ENCODE results near the gene E2F2. TPM values are rescaled to one million over a fixed set of nuclear protein-coding genes. Genes with fewer than 3 reads are reported as not detected.

The E2F2 gene
- total RNA-seq, 1 donor from 2014 or later: 0.15 TPM

GRCh38 chr1:23546897-23547584 lies 16.0 kb upstream of the E2F2 start:
- DNase-seq (ENCODE audit: low read depth): no peak

GRCh38 chr1:23545851-23546250 lies 14.8 kb upstream of the E2F2 start:
- DNase-seq (ENCODE audit: low read depth): no peak

GRCh38 chr1:23544444-23545389 lies 13.7 kb upstream of the E2F2 start:
- peak; percentile 74 for DNase-seq (ENCODE audit: low read depth)

GRCh38 chr1:23543707-23544443 lies 12.8 kb upstream of the E2F2 start:
- no peak for DNase-seq (ENCODE audit: low read depth)

- peak; percentile 34 for DNase-seq (ENCODE audit: low read depth)
Measured at GRCh38 chr1:23542940-23543339, 11.9 kb upstream of the E2F2 start.

- peak; percentile 80 for DNase-seq (ENCODE audit: low read depth)
Measured at GRCh38 chr1:23539698-23540266, 8.7 kb upstream of the E2F2 start.

GRCh38 chr1:23537296-23537973 lies 6.4 kb upstream of the E2F2 start:
- DNase-seq (ENCODE audit: low read depth): no peak

- DNase-seq (ENCODE audit: low read depth): no peak
Measured at GRCh38 chr1:23533246-23534023, 2.4 kb upstream of the E2F2 start.

- no peak for DNase-seq (ENCODE audit: low read depth)
Measured at GRCh38 chr1:23531562-23532094, 595 bp upstream of the E2F2 start.

GRCh38 chr1:23530087-23530746 lies 816 bp downstream of the E2F2 start:
- no peak for DNase-seq (ENCODE audit: low read depth)

GRCh38 chr1:23529146-23530086 lies 1.6 kb downstream of the E2F2 start:
- no peak for DNase-seq (ENCODE audit: low read depth)

- peak; percentile 78 for DNase-seq (ENCODE audit: low read depth)
Measured at GRCh38 chr1:23528250-23528978, 2.6 kb downstream of the E2F2 start.

GRCh38 chr1:23527900-23528249 lies 3.2 kb downstream of the E2F2 start:
- DNase-seq (ENCODE audit: low read depth): no peak

GRCh38 chr1:23527366-23527765 lies 3.7 kb downstream of the E2F2 start:
- no peak for DNase-seq (ENCODE audit: low read depth)

GRCh38 chr1:23526329-23527041 lies 4.5 kb downstream of the E2F2 start:
- DNase-seq (ENCODE audit: low read depth): no peak

GRCh38 chr1:23525558-23526250 lies 5.3 kb downstream of the E2F2 start:
- DNase-seq (ENCODE audit: low read depth): no peak

All from renal cortical epithelial cell (primary cell).